ENCODE measurements around the gene UGT2A1.

The UGT2A1 gene

DNA sequence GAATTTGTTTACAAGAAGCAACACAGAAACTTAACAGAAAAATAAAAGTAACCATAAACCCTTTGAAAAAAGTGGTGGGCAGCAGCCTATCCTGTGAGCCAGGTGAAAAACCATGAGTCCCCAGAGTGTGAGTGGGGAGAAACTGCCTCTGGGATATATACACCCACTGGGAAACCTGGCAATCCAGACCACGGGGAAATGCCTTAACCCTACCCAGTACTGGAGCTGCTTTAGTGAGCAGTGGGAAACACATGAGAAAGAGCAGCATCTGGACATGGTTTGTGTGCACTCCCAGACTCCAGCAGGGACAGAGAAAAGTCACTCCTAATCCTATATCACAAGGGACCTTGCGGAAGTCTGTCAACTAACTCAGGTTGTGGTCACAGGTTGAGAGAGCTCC lies 53.0 kb downstream of the UGT2A1 start:
- Histone ChIP-seq H3K4me1 (ENCODE audit: control insufficient read depth in 5 of 5, insufficient read depth in 5 of 5, low read length in 5 of 5) (no peaks in the 10 kb centered on the region), H3K9me3 (ENCODE audit: control insufficient read depth in 5 of 5, low read length in 5 of 5) (no peaks in the 10 kb centered on the region), H3K4me3 (ENCODE audit: low read depth in 1 of 5, low read length in 5 of 5) (no peak overlapping the region), H3K9ac (ENCODE audit: low read length in 5 of 5) (no peak overlapping the region), H3K27ac (ENCODE audit: low read depth, low read length) (no peak overlapping the region), H3K36me3 (ENCODE audit: control insufficient read depth in 5 of 5, insufficient read depth in 5 of 5, low read length in 5 of 5) (no peaks in the 10 kb centered on the region), H3K27me3 (ENCODE audit: control insufficient read depth in 5 of 5, insufficient read depth in 4 of 5, low read length in 5 of 5) (no peaks in the 10 kb centered on the region)

DNA sequence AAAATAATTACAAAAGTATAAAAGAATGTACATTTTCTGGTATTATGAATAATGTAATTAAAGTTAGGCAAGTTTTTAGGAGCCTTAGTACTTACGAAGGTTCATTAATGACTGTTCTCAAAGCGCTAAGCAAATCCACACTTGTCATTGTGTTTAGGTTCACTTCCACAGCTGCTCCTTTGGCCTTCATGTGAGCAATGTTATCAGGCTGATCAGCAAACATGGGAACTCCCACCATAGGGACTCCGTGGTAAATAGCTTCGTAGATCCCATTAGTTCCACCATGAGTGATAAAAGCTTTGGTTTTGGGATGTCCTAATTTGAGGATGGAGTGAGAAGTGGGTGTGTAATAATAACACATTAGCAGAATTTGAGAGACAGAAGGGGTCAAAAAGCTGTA lies 58.7 kb downstream of the UGT2A1 start:
- H3K27me3 ChIP-seq (ENCODE audit: control insufficient read depth in 5 of 5, insufficient read depth in 4 of 5, low read length in 5 of 5), result no peaks in the 10 kb centered on the region
- H3K36me3 ChIP-seq (ENCODE audit: control insufficient read depth in 5 of 5, insufficient read depth in 5 of 5, low read length in 5 of 5), result no peaks in the 10 kb centered on the region
- H3K9me3 ChIP-seq (ENCODE audit: control insufficient read depth in 5 of 5, low read length in 5 of 5), result no peaks in the 10 kb centered on the region
- no peak overlapping the region for H3K9ac ChIP-seq (ENCODE audit: low read length in 5 of 5)
- H3K27ac ChIP-seq (ENCODE audit: low read depth, low read length), result no peak overlapping the region
- H3K4me1 ChIP-seq (ENCODE audit: control insufficient read depth in 5 of 5, insufficient read depth in 5 of 5, low read length in 5 of 5), result no peaks in the 10 kb centered on the region
- H3K4me3 ChIP-seq (ENCODE audit: low read depth in 1 of 5, low read length in 5 of 5), result no peak overlapping the region

DNA sequence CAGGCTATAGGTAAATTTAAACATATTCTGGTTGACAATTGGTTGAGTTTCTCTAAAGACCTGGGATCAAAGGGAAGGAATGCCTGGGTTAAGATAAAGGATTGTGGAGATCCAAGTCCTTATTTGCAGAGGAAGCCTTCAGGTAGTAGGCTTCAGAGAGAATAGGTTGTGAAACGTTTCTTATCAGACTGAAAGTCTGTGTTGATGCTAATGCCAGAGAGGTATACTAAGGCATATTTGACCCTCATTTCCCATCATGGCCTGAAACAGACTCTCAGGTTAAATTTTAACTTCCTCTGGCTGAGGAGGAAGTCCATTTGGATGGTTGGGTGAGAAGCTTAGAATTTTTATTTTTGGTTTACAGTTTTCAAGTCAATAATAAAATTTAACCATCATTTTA lies 61.7 kb downstream of the UGT2A1 start:
- no peak overlapping the region for H3K9ac ChIP-seq (ENCODE audit: low read length in 5 of 5)
- no peak overlapping the region for H3K4me3 ChIP-seq (ENCODE audit: low read depth in 1 of 5, low read length in 5 of 5)
- no peak overlapping the region for H3K27ac ChIP-seq (ENCODE audit: low read depth, low read length)

GRCh38 chr4:69589884-69590283 lies 63.2 kb downstream of the UGT2A1 start:
- no peak overlapping the region for H3K9ac ChIP-seq (ENCODE audit: low read length in 5 of 5)
- H3K27me3 ChIP-seq (ENCODE audit: control insufficient read depth in 5 of 5, insufficient read depth in 4 of 5, low read length in 5 of 5), result no peaks in the 10 kb centered on the region
- no peaks in the 10 kb centered on the region for H3K36me3 ChIP-seq (ENCODE audit: control insufficient read depth in 5 of 5, insufficient read depth in 5 of 5, low read length in 5 of 5)
- no peak overlapping the region for H3K4me3 ChIP-seq (ENCODE audit: low read depth in 1 of 5, low read length in 5 of 5)
- no peaks in the 10 kb centered on the region for H3K9me3 ChIP-seq (ENCODE audit: control insufficient read depth in 5 of 5, low read length in 5 of 5)
- H3K4me1 ChIP-seq (ENCODE audit: control insufficient read depth in 5 of 5, insufficient read depth in 5 of 5, low read length in 5 of 5), result no peaks in the 10 kb centered on the region
- no peak overlapping the region for H3K27ac ChIP-seq (ENCODE audit: low read depth, low read length)

More for the DNA sequence above, 61.7 kb downstream of the UGT2A1 start:
- H3K9me3 ChIP-seq (ENCODE audit: control insufficient read depth in 5 of 5, low read length in 5 of 5), result no peaks in the 10 kb centered on the region
- H3K4me1 ChIP-seq (ENCODE audit: control insufficient read depth in 5 of 5, insufficient read depth in 5 of 5, low read length in 5 of 5), result no peaks in the 10 kb centered on the region
- no peaks in the 10 kb centered on the region for H3K36me3 ChIP-seq (ENCODE audit: control insufficient read depth in 5 of 5, insufficient read depth in 5 of 5, low read length in 5 of 5)
- no peaks in the 10 kb centered on the region for H3K27me3 ChIP-seq (ENCODE audit: control insufficient read depth in 5 of 5, insufficient read depth in 4 of 5, low read length in 5 of 5)

DNA sequence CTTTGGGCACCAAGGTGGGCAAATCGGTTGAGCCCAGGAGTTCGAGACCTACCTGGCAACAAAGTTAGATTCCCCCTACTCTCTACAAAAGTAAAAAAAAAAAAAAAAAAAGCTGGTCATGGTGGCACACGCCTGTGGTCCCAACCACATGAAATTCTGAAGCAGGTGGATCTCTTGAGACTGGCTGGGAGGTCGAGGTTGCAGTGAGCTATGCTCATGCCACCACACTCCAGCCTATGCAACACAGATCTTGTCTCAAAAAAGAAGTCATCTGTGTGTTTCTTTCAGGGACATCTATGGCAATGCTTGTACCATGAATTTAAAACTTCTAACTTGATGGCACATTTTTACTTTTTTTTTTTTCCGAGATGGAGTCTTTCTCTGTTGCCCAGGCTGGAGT lies 68.9 kb downstream of the UGT2A1 start:
- Histone ChIP-seq H3K36me3 (ENCODE audit: control insufficient read depth in 5 of 5, insufficient read depth in 5 of 5, low read length in 5 of 5) (no peaks in the 10 kb centered on the region), H3K9me3 (ENCODE audit: control insufficient read depth in 5 of 5, low read length in 5 of 5) (no peaks in the 10 kb centered on the region), H3K27me3 (ENCODE audit: control insufficient read depth in 5 of 5, insufficient read depth in 4 of 5, low read length in 5 of 5) (no peaks in the 10 kb centered on the region), H3K27ac (ENCODE audit: low read depth, low read length) (no peak overlapping the region), H3K4me1 (ENCODE audit: control insufficient read depth in 5 of 5, insufficient read depth in 5 of 5, low read length in 5 of 5) (no peaks in the 10 kb centered on the region), H3K4me3 (ENCODE audit: low read depth in 1 of 5, low read length in 5 of 5) (no peak overlapping the region), H3K9ac (ENCODE audit: low read length in 5 of 5) (no peak overlapping the region)

DNA sequence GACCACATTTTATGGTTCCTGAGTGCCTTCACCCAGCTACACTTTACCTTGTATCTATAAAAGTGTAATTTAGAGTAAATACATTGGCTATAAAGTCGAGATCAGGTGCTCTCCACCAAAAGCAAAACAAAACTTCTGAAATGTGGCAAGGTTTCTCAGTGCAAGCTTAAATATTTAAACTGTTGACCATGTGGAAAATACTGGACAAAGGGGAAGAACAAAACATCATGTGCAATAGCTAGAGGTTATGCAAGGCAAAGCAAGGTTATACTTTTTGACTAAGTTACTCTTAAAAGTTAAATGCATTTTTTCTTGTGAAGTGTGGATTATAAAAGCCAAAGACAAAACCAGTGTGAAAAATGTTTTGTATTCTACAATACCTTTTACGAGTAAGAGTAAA lies 69.5 kb downstream of the UGT2A1 start:
- Histone ChIP-seq H3K27ac (ENCODE audit: low read depth, low read length) (no peak overlapping the region), H3K9me3 (ENCODE audit: control insufficient read depth in 5 of 5, low read length in 5 of 5) (no peaks in the 10 kb centered on the region), H3K4me1 (ENCODE audit: control insufficient read depth in 5 of 5, insufficient read depth in 5 of 5, low read length in 5 of 5) (no peaks in the 10 kb centered on the region), H3K4me3 (ENCODE audit: low read depth in 1 of 5, low read length in 5 of 5) (no peak overlapping the region), H3K36me3 (ENCODE audit: control insufficient read depth in 5 of 5, insufficient read depth in 5 of 5, low read length in 5 of 5) (no peaks in the 10 kb centered on the region), H3K27me3 (ENCODE audit: control insufficient read depth in 5 of 5, insufficient read depth in 4 of 5, low read length in 5 of 5) (no peaks in the 10 kb centered on the region), H3K9ac (ENCODE audit: low read length in 5 of 5) (no peak overlapping the region)

DNA sequence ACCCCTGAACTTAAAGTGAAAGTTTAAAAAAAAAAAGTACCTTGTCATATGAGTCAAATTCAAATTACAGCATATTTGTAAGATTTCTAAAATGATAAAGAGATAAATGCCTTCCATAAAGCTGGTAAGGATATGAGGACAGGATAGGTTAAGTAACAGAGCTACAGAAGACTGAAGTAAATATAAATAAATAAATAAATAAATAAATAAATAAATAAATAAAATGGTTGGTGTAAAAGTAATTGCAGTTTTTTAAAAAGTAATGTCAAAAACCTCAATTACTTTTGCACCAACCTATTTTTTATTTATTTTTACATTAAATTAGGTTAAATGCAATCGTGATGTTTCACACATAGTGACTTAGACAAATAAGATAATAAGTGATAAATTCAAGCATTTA lies 75.8 kb downstream of the UGT2A1 start:
- H3K36me3 ChIP-seq (ENCODE audit: control insufficient read depth in 5 of 5, insufficient read depth in 5 of 5, low read length in 5 of 5), result no peaks in the 10 kb centered on the region
- H3K4me3 ChIP-seq (ENCODE audit: low read depth in 1 of 5, low read length in 5 of 5), result no peak overlapping the region
- no peak overlapping the region for H3K27ac ChIP-seq (ENCODE audit: low read depth, low read length)
- peaks cover 0 to 3% (median 0%) of the 10 kb centered on the region in 5 donors for H3K9me3 ChIP-seq (ENCODE audit: control insufficient read depth in 5 of 5, low read length in 5 of 5)
- no peaks in the 10 kb centered on the region for H3K4me1 ChIP-seq (ENCODE audit: control insufficient read depth in 5 of 5, insufficient read depth in 5 of 5, low read length in 5 of 5)
- no peak overlapping the region for H3K9ac ChIP-seq (ENCODE audit: low read length in 5 of 5)
- H3K27me3 ChIP-seq (ENCODE audit: control insufficient read depth in 5 of 5, insufficient read depth in 4 of 5, low read length in 5 of 5), result no peaks in the 10 kb centered on the region

DNA sequence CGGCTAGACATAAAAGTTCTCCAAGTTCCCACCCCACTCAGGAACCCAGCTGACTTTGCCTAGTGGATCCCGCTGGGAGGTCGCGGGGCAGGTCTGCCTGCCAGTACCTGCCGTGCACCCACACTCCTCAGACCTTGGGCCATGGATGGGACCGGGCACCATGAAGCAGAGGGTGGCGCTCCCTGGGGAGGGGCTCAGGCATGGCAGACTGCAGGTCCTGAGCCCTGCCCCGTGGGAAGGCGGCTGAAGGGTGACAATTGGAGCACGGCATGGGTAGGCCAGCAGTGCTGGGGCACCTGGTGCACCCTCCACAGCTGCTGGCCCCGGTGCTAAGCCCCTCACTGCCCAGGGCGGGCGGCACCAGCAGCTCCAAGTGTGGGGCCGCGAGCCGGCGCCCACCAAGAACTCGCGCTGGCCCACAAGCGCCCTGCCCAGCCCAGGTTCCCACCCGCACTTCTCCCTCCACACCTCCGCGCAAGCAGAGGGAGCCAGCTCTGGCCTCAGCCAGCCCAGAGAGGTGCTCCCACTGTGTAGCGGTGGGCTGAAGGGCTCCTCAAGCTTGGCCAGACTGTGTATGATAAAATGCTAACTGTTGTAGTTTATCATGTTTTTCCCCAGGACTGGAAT lies 76.7 kb downstream of the UGT2A1 start:
- Histone ChIP-seq H3K4me3 (ENCODE audit: low read depth in 1 of 5, low read length in 5 of 5) (no peak overlapping the region), H3K27me3 (ENCODE audit: control insufficient read depth in 5 of 5, insufficient read depth in 4 of 5, low read length in 5 of 5) (no peaks in the 10 kb centered on the region), H3K9ac (ENCODE audit: low read length in 5 of 5) (no peak overlapping the region), H3K36me3 (ENCODE audit: control insufficient read depth in 5 of 5, insufficient read depth in 5 of 5, low read length in 5 of 5) (no peaks in the 10 kb centered on the region), H3K9me3 (ENCODE audit: control insufficient read depth in 5 of 5, low read length in 5 of 5) (peaks cover 0 to 3% (median 0%) of the 10 kb centered on the region in 5 donors), H3K27ac (ENCODE audit: low read depth, low read length) (no peak overlapping the region), H3K4me1 (ENCODE audit: control insufficient read depth in 5 of 5, insufficient read depth in 5 of 5, low read length in 5 of 5) (no peaks in the 10 kb centered on the region)

GRCh38 chr4:69568787-69569186 lies 84.3 kb downstream of the UGT2A1 start:
- Histone ChIP-seq H3K27me3 (ENCODE audit: control insufficient read depth in 5 of 5, insufficient read depth in 4 of 5, low read length in 5 of 5) (no peaks in the 10 kb centered on the region), H3K4me1 (ENCODE audit: control insufficient read depth in 5 of 5, insufficient read depth in 5 of 5, low read length in 5 of 5) (no peaks in the 10 kb centered on the region), H3K9me3 (ENCODE audit: control insufficient read depth in 5 of 5, low read length in 5 of 5) (no peaks in the 10 kb centered on the region), H3K36me3 (ENCODE audit: control insufficient read depth in 5 of 5, insufficient read depth in 5 of 5, low read length in 5 of 5) (no peaks in the 10 kb centered on the region), H3K27ac (ENCODE audit: low read depth, low read length) (no peak overlapping the region), H3K9ac (ENCODE audit: low read length in 5 of 5) (no peak overlapping the region), H3K4me3 (ENCODE audit: low read depth in 1 of 5, low read length in 5 of 5) (no peak overlapping the region)

DNA sequence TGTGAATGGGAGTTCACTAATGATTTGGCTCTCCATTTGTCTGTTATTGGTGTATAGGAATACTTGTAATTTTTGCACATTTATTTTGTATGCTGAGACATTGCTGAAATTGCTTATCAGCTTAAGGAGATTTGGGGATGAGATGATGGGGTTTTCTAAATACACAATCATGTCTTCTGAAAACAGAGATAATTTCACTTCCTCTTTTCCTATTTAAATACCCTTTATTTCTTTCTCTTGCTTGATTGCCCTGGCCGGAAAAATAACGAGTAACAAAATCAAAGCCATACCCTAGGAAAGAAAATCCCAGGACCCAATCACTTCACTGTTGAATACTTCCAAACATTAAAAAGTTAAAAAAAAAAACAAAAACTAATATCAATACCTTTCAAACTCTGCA lies 89.6 kb downstream of the UGT2A1 start:
- no peaks in the 10 kb centered on the region for H3K27me3 ChIP-seq (ENCODE audit: control insufficient read depth in 5 of 5, insufficient read depth in 4 of 5, low read length in 5 of 5)
- no peaks in the 10 kb centered on the region for H3K9me3 ChIP-seq (ENCODE audit: control insufficient read depth in 5 of 5, low read length in 5 of 5)
- no peaks in the 10 kb centered on the region for H3K4me1 ChIP-seq (ENCODE audit: control insufficient read depth in 5 of 5, insufficient read depth in 5 of 5, low read length in 5 of 5)
- no peaks in the 10 kb centered on the region for H3K36me3 ChIP-seq (ENCODE audit: control insufficient read depth in 5 of 5, insufficient read depth in 5 of 5, low read length in 5 of 5)
- H3K4me3 ChIP-seq (ENCODE audit: low read depth in 1 of 5, low read length in 5 of 5), result no peak overlapping the region
- H3K27ac ChIP-seq (ENCODE audit: low read depth, low read length), result no peak overlapping the region
- no peak overlapping the region for H3K9ac ChIP-seq (ENCODE audit: low read length in 5 of 5)

GRCh38 chr4:69549651-69550050 lies 103.4 kb downstream of the UGT2A1 start:
- H3K9ac ChIP-seq (ENCODE audit: low read length in 5 of 5), result no peak overlapping the region
- no peak overlapping the region for H3K4me3 ChIP-seq (ENCODE audit: low read depth in 1 of 5, low read length in 5 of 5)
- no peaks in the 10 kb centered on the region for H3K36me3 ChIP-seq (ENCODE audit: control insufficient read depth in 5 of 5, insufficient read depth in 5 of 5, low read length in 5 of 5)
- no peaks in the 10 kb centered on the region for H3K4me1 ChIP-seq (ENCODE audit: control insufficient read depth in 5 of 5, insufficient read depth in 5 of 5, low read length in 5 of 5)
- H3K27me3 ChIP-seq (ENCODE audit: control insufficient read depth in 5 of 5, insufficient read depth in 4 of 5, low read length in 5 of 5), result no peaks in the 10 kb centered on the region
- H3K9me3 ChIP-seq (ENCODE audit: control insufficient read depth in 5 of 5, low read length in 5 of 5), result no peaks in the 10 kb centered on the region
- H3K27ac ChIP-seq (ENCODE audit: low read depth, low read length), result no peak overlapping the region

All from subcutaneous abdominal adipose tissue (tissue), 5 donors.